ENCODE measurements around the gene VPS13C.

Gene VPS13C

DNA sequence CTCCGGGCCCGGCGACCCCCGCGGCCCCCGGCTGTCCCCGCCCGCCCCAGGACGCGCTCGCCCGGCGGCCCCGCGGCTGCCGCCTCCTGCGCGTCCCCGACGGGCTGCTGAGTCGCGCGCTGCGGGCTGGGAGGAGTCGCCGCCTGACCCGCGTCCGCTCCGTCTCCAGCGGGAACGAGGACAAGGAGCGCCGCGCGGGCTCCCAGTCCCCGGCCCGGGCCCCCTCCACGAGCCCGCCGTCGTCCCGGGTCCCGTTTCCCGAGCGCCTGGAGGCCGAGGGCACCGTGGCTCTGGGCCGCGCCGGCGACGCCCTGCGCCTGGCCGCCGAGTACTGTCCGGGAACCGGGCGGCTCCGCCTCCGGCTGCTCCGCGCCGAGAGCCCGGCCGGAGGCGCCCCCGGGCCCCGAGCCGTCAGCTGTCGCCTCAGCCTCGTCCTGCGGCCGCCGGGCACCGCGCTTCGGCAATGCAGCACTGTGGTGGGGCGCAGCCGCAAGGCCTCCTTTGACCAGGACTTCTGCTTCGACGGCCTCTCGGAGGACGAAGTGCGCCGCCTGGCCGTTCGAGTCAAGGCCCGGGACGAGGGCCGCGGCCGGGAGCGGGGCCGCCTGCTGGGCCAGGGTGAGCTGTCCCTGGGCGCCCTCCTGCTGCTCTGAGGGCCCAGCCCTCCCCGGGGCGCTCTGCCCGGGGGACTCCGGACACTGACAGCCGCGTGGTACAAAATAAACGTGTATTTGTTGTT is 8.0 kb upstream of the VPS13C start:
- Histone ChIP-seq H3K9ac (ENCODE audit: low read length) (peak overlapping the region; percentile 60), H3K36me3 (ENCODE audit: control insufficient read depth, insufficient read depth, low read length) (no peaks in the 10 kb centered on the region), H3K4me3 (ENCODE audit: low read length) (peak overlapping the region; percentile 11), H3K9me3 (ENCODE audit: control insufficient read depth, low read length) (no peaks in the 10 kb centered on the region), H3K27me3 (ENCODE audit: control insufficient read depth, insufficient read depth, low read length) (peaks cover 3% of the 10 kb centered on the region), H3K4me1 (ENCODE audit: control insufficient read depth, insufficient read depth, low read length) (no peaks in the 10 kb centered on the region)

GRCh38 chr15:62067448-62068044 is 7.3 kb upstream of the VPS13C start:
- no peaks in the 10 kb centered on the region for H3K4me1 ChIP-seq (ENCODE audit: control insufficient read depth, insufficient read depth, low read length)
- H3K9me3 ChIP-seq (ENCODE audit: control insufficient read depth, low read length): no peaks in the 10 kb centered on the region
- peaks cover 3% of the 10 kb centered on the region for H3K27me3 ChIP-seq (ENCODE audit: control insufficient read depth, insufficient read depth, low read length)
- H3K4me3 ChIP-seq (ENCODE audit: low read length): peak overlapping the region; percentile 34
- peak overlapping the region; percentile 17 for H3K9ac ChIP-seq (ENCODE audit: low read length)
- no peaks in the 10 kb centered on the region for H3K36me3 ChIP-seq (ENCODE audit: control insufficient read depth, insufficient read depth, low read length)

GRCh38 chr15:62066663-62067447 is 6.6 kb upstream of the VPS13C start, which contains the start of gene C2CD4A:
Gene C2CD4A, plus strand, starts transcription at chr15:62066977. Its CDS starts 637 bp downstream, at chr15:62067614.
- Histone ChIP-seq H3K36me3 (ENCODE audit: control insufficient read depth, insufficient read depth, low read length) (no peaks in the 10 kb centered on the region), H3K27me3 (ENCODE audit: control insufficient read depth, insufficient read depth, low read length) (peaks cover 3% of the 10 kb centered on the region), H3K9me3 (ENCODE audit: control insufficient read depth, low read length) (no peaks in the 10 kb centered on the region), H3K4me3 (ENCODE audit: low read length) (peak within 1 kb of the TSS; percentile 34), H3K9ac (ENCODE audit: low read length) (peak within 1 kb of the TSS; percentile 17), H3K4me1 (ENCODE audit: control insufficient read depth, insufficient read depth, low read length) (no peaks in the 10 kb centered on the region)

GRCh38 chr15:62063825-62064635 is 3.8 kb upstream of the VPS13C start:
- H3K4me3 ChIP-seq (ENCODE audit: low read length): no peak overlapping the region
- H3K27me3 ChIP-seq (ENCODE audit: control insufficient read depth, insufficient read depth, low read length): peaks cover 3% of the 10 kb centered on the region
- H3K9ac ChIP-seq (ENCODE audit: low read length): no peak overlapping the region
- H3K36me3 ChIP-seq (ENCODE audit: control insufficient read depth, insufficient read depth, low read length): no peaks in the 10 kb centered on the region
- H3K4me1 ChIP-seq (ENCODE audit: control insufficient read depth, insufficient read depth, low read length): no peaks in the 10 kb centered on the region
- H3K9me3 ChIP-seq (ENCODE audit: control insufficient read depth, low read length): no peaks in the 10 kb centered on the region

DNA sequence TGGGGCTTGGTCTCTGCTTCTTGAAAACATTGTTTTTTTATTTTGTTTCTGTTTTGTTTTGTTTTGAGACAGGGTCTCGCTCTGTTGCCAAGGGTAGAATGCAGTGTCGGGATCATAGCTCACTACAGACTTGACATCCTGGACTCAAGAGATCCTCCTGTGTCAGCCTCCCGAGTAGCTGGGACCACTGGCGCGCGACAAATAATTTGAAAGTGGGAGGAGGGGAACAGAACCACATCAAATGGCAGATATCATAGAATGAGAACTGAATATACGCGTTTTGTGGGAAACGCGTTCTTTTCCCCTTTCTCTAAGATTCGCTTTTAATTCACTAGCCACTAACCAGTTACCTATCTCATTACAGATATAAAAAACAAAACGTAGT is 641 bp upstream of the VPS13C start:
- H3K4me3 ChIP-seq (ENCODE audit: low read length): peak overlapping the region; percentile 94
- H3K4me1 ChIP-seq (ENCODE audit: control insufficient read depth, insufficient read depth, low read length): peaks cover 8% of the 10 kb centered on the region
- H3K36me3 ChIP-seq (ENCODE audit: control insufficient read depth, insufficient read depth, low read length): no peaks in the 10 kb centered on the region
- no peaks in the 10 kb centered on the region for H3K27me3 ChIP-seq (ENCODE audit: control insufficient read depth, insufficient read depth, low read length)
- no peaks in the 10 kb centered on the region for H3K9me3 ChIP-seq (ENCODE audit: control insufficient read depth, low read length)
- H3K9ac ChIP-seq (ENCODE audit: low read length): peak overlapping the region; percentile 90

- Histone ChIP-seq H3K9ac (ENCODE audit: low read length) (peak overlapping the region; percentile 90), H3K4me1 (ENCODE audit: control insufficient read depth, insufficient read depth, low read length) (peaks cover 8% of the 10 kb centered on the region), H3K36me3 (ENCODE audit: control insufficient read depth, insufficient read depth, low read length) (no peaks in the 10 kb centered on the region), H3K27me3 (ENCODE audit: control insufficient read depth, insufficient read depth, low read length) (no peaks in the 10 kb centered on the region), H3K4me3 (ENCODE audit: low read length) (peak overlapping the region; percentile 94), H3K9me3 (ENCODE audit: control insufficient read depth, low read length) (no peaks in the 10 kb centered on the region)
Observed at GRCh38 chr15:62059816-62060112, 483 bp downstream of the VPS13C start.

DNA sequence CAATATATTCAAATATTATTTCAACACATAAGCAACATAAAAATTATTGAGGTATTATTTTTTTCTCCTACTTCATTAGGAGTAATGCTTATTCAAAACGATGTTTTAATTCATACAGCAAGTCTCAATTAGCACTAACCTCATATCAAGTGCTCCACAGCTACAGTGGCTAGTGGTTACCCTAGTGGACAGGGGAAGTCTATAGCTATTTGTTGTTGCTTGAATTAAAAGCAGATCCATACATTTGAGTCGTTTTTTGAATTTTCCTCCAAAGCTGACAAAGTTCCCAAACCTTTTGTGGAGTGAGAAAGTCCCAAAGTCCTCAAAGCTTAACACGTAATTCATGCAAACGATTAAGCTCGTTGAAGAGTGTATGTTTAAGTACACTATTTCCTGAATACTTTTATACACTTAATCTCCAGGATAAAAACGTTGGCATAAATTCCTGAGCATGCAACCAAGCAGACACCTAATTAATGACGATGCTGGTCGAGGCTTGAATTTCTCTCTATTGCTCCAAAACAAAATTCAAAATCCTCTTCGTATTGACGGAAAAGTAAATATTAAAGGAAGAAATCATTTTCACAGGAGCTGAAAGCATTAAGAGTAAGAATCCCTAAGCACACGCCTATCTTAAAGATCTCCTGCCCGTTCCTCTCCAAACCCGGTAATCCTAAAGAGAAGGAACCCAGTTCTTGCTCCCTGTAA is 985 bp downstream of the VPS13C start:
- H3K9ac ChIP-seq (ENCODE audit: low read length): peak overlapping the region; percentile 90

GRCh38 chr15:62058327-62059028 is 1.8 kb downstream of the VPS13C start:
- no peak overlapping the region for H3K4me3 ChIP-seq (ENCODE audit: low read length)
- H3K9ac ChIP-seq (ENCODE audit: low read length): no peak overlapping the region
- peaks cover 11% of the 10 kb centered on the region for H3K4me1 ChIP-seq (ENCODE audit: control insufficient read depth, insufficient read depth, low read length)
- no peaks in the 10 kb centered on the region for H3K36me3 ChIP-seq (ENCODE audit: control insufficient read depth, insufficient read depth, low read length)
- no peaks in the 10 kb centered on the region for H3K9me3 ChIP-seq (ENCODE audit: control insufficient read depth, low read length)
- H3K27me3 ChIP-seq (ENCODE audit: control insufficient read depth, insufficient read depth, low read length): no peaks in the 10 kb centered on the region

More for the DNA sequence above, 985 bp downstream of the VPS13C start:
- H3K9me3 ChIP-seq (ENCODE audit: control insufficient read depth, low read length): no peaks in the 10 kb centered on the region
- H3K27me3 ChIP-seq (ENCODE audit: control insufficient read depth, insufficient read depth, low read length): no peaks in the 10 kb centered on the region
- H3K36me3 ChIP-seq (ENCODE audit: control insufficient read depth, insufficient read depth, low read length): no peaks in the 10 kb centered on the region
- peaks cover 8% of the 10 kb centered on the region for H3K4me1 ChIP-seq (ENCODE audit: control insufficient read depth, insufficient read depth, low read length)
- H3K4me3 ChIP-seq (ENCODE audit: low read length): peak overlapping the region; percentile 94

- Histone ChIP-seq H3K36me3 (ENCODE audit: control insufficient read depth, insufficient read depth, low read length) (no peaks in the 10 kb centered on the region), H3K9me3 (ENCODE audit: control insufficient read depth, low read length) (no peaks in the 10 kb centered on the region), H3K9ac (ENCODE audit: low read length) (no peak overlapping the region), H3K4me3 (ENCODE audit: low read length) (no peak overlapping the region), H3K4me1 (ENCODE audit: control insufficient read depth, insufficient read depth, low read length) (peaks cover 14% of the 10 kb centered on the region), H3K27me3 (ENCODE audit: control insufficient read depth, insufficient read depth, low read length) (no peaks in the 10 kb centered on the region)
Observed at GRCh38 chr15:62057341-62057980, 2.8 kb downstream of the VPS13C start.

DNA sequence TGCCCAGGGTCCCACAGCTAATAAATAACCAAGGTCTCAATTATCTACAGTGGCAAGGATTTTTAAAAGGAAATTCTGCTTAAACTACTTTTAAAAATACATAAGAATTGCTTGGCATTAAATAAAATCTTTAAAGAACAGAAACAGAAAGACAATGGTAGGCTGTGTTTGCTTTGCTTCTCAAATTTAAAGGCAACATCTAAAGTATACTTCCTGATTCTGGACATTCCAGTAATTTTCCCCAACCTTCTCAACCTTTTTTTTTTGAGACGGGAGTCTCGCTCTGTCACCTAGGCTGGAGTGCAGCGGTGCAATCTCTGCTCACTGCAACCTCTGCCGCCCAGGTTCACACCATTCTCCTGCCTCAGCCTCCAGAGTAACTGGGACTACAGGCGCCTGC is 5.3 kb downstream of the VPS13C start:
- no peaks in the 10 kb centered on the region for H3K9me3 ChIP-seq (ENCODE audit: control insufficient read depth, low read length)
- no peak overlapping the region for H3K9ac ChIP-seq (ENCODE audit: low read length)
- peaks cover 19% of the 10 kb centered on the region for H3K4me1 ChIP-seq (ENCODE audit: control insufficient read depth, insufficient read depth, low read length)
- no peak overlapping the region for H3K4me3 ChIP-seq (ENCODE audit: low read length)
- H3K27me3 ChIP-seq (ENCODE audit: control insufficient read depth, insufficient read depth, low read length): no peaks in the 10 kb centered on the region
- H3K36me3 ChIP-seq (ENCODE audit: control insufficient read depth, insufficient read depth, low read length): no peaks in the 10 kb centered on the region

Measured in mucosa of stomach (tissue), 1 donor.